Stimulated activated CD4-positive, alpha-beta T cell treated with anti-CD3 and anti-CD28 coated beads, Interleukin-1b, Interleukin-23, amount 100 ng/mL, for 4 hours (primary cell): Measurements from ENCODE around the gene RADX.
"Not testable (repeated sequence)": the region's sequence is repeated elsewhere in the genome, so short reads cannot be mapped to it uniquely, and the experiment has no call there.

Source experiments
- DNase-seq, 2 donors: peaks; one replicate each; pipeline ENCODE4 v3.0.0-alpha.2; 2020; ENCODE audit warnings: low read depth in 2 of 2

The RADX gene, protein sequence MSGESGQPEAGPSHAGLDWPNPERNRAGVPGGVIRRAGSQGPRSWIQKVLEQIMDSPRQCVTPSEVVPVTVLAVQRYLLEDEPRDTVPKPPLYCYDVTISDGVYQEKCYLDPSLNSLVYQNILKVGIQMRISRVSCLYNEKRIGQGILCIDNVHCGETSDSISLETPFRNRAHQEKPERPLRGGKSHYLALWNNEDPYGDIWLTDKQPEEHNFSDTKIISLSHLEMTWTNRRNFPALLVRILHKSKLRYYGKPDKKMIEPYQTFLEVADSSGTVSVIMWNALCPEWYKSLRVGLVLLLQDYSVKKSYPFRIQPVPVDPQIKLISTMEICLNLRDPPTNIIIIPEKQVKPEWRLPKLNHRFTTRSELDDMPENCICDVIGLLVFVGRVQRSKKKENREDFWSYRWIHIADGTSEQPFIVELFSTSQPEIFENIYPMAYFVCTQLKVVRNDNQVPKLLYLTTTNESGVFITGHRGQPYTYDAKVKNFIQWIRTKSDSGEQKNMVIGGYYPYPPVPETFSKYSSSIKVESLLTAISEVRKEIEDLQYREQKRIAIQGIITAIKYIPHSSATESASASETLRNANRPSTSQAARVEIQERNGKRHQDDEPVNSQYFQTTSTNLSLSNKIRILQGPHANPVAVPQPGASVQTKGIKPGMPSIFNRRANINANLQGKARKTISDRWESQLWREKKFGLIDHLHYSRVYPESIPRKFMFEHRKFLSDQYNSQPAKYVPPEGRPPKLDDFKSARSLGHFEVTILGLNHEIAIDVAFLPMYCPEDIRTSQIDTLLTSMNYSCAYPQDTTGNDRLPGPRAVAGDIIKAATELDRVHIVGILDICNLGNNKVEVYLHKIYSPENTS

DNA sequence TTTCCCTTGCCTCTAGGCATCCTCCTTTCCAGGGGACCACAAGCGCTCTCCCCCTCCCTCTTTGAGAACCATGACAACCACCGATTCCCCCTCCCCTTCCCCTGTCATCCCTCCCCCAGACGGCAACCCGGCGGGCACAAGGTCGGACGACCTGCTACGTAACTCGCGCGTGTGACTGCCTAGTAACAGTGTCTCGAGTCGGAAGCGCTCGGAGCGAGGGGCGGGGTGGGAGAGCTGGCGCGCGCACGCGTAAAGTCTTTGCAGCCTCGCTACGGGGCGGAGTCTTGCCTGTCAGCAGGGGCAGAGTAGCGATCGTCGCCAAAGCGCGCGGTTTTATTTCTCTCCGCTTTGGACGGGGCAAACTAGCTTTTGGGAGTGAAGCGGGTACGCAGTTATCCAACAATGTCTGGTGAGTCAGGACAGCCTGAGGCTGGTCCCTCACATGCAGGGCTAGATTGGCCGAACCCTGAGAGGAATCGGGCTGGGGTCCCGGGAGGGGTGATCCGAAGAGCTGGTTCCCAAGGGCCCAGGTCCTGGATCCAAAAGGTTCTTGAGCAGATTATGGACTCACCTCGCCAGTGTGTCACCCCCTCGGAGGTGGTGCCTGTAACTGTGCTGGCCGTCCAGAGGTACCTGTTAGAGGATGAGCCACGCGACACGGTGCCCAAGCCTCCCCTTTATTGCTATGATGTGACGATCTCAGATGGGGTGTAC lies at the start of gene RADX:
RADX (plus strand) TSS at position 300 of the 714 bp plus-strand sequence; CDS start at position 403, 103 bp downstream.
- DNase-seq = peak; percentile 70 to 74

DNA sequence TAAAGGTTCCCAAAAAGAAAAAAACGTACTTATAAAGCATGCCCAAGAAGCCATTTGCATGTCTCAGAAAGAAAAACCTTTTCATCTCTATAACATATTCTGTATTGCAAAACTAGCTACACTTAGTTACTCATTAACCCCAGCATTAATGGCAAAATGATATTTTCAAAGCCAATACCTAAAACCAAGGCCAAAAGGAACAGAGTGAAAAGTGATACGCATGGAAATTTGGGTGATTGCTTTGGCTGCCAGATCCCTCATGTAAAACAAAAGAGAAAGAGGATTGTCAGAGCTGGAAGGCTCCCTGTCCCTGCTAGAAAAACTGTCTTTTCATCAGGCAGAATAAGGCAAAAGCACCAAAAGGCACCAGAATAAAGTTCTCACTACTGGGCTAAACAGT lies 46.8 kb upstream of the RADX start:
- no peak for DNase-seq

DNA sequence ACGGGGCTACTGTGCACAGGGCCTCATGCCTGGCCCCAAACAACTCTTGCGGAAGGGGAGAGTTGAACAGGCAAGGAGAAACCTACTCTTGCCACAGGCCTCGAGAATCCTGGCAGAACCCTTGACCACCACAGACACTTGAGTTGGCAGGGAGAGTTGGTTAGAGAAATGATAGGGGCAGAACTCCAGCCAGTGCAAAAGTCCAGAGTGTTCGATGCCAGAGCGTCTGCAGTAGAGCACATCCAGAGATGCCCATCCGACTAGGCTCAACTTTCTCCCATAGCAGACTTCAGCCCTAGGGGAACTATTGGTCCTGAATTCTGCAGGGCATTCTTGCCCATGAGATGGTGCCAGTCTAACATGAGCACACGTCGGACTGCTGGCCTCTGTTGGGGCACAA lies 45.4 kb upstream of the RADX start:
- no peak for DNase-seq

DNA sequence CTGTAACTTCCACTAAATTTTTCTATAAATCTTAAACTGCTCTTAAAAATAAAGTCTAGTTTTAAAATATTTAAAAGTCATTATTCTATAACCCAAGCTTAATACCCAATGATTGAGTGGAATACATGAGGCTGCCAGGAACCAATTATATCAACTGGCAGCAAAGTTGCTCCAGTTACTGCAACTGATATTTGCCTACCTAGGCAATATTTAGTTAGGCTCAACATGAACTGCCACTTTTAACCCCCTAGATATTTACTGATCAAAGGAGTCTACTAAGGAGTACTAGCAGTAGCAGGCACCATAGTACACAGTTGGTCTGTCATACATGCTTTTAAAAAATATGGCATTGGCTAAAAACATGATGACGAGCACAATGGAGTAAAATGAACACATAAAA lies 29.9 kb upstream of the RADX start:
- DNase-seq = no peak

DNA sequence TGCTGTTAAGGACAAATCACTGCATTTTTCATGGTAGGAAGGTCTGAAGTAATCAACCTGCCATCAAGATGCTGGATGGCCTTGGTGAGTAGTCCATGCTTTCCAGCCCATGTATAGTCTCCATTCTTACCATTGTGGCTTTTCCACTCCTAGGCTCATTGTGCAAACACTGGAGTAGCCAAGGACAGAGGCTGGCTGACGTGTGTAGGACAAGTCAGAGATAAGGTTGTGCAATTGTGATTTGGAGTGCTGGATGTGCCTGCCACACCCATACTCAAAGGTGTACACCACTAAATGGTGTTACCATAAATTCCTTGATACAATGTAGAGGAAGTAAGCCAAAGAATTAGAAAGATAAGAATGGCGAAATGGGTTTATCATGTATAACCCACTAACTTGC lies 26.3 kb upstream of the RADX start:
- DNase-seq = no peak

DNA sequence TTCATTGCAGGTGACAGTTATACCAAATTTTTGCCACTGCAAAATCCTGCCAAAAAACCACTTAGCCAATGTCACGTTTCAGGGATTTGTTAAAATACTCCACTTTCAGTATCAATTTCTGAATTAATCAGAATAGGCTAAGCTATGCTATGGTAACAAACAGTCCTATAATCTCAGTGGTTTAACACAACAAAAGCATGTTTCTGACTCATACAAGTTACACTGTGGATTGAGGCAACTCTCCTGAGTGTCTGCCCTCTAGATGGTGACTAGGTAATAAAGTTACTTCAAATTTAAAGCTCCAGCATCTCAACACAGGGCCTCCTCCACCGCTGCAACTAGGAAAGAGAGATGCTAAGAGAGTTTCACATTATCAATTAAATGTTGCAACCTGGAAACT lies 23.0 kb upstream of the RADX start:
- no peak for DNase-seq

DNA sequence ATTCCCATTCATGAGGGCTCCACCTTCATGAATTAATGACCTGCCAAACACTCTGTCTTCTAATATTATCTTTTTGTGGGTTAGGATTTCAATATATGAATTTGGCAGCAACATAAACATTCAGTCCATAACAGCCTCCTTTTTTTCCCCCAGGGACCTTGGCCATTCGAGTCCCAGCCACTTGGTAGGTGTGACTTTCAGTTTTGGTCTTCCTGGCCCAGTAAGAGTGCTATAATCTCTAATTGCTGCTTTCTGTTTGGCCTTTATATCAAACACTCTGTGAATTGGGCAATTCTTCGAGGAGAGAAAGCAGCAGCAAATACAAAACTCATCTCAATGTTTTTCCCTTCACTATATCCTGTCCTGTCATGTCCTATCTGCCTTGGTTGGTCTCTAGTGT lies 12.4 kb upstream of the RADX start:
- no peak for DNase-seq

DNA sequence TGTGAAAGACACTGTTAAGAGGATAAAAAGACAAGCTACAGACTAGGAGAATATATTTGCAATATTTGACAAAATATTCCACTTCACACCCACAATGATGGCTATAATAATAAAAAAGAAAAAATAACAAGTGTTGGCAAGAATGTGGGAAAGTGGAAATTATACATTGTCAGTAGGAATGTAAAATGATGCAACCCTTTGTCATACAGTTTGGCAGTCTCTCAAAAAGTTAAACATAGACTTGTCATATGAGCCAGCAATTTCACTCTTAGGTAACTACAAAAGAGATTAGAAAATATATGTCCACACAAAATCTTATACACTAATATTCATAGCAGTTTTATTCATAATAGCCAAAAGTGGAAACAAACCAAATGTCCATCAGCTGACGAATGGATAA lies 5.2 kb upstream of the RADX start:
- DNase-seq = no peak

DNA sequence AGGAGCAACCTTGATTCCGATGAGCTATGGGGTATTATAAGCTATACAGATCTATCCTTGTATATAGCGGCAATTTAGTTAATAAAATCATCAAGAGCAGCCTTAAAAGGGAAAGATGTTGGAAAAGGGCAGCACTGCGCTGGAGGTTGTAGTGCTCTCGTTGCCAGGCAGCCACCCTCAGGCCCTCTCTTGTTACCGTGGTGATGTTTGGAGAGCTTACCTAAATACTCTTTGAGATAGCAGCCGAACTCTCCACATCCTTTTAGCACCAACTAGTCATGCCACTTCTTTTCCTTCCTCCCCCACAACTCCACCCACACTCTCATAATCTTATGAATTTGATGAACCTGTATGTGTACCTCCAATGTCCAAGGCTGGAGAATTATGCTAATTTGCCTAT lies 3.8 kb upstream of the RADX start:
- DNase-seq = no peak

DNA sequence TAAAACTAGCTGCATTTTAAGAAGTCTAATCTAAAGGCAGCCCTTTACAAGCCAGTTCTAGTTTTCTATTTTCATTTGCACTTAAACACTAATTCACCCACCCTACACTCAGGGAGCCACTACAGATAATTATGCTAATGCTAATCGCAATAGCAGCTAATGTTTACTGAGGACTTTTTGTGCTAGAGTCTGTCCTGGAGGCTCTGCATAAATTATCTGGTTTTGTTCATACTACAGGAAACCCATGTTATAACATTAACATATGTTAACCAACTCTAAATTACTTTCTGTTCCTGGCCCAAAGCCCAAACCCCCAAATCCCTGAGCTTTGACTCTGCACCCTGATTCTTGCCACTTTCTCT lies 480 bp upstream of the RADX start:
- DNase-seq = no peak

DNA sequence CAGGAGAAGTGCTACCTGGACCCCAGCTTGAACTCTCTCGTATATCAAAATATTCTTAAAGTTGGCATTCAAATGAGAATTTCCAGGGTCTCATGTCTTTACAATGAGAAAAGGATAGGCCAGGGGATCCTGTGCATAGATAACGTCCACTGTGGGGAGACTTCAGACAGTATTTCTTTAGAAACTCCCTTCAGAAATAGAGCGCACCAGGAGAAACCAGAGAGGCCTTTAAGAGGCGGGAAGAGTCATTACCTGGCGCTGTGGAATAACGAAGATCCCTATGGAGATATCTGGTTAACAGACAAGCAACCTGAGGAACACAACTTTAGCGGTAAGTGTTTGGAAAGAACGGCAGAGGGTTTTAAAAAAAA lies 600 bp downstream of the RADX start:
- DNase-seq = no peak

DNA sequence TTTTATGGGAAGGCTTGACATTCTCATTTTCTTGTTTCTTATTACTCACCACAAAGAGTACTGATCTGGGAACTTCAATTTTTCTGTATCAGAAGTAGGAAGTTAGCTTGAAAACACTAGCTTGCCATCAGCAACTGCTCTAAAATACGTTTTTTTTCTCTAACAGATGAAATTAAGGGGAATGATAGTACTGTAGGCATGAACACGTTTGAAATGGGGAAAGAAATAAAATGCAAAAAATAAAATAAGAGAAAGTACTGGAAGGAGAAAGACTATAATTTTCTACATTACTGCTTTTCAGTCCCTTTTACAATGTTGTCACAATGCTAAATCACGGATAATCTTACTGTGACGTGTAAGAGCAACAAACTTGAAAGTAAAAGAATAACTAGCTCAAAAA lies 1.5 kb downstream of the RADX start:
- no peak for DNase-seq

DNA sequence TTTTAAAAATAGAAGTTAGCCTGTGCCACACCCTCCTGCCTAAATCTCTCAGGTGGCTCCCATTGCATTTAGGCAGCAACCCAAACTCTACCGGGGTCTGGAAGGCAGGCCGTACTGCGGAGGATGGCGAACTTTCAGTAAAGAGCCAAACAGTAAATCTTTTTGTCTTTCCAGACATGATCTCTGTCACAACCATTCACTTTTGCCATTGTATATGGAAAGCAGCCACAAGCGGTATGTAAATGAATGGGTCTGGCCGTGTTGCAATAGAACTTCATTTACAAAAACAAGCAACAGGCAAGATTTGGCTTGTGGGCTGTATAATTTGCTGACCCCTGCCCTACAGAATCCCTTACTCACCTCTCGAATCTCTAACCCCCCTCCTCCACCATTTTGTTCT lies 3.3 kb downstream of the RADX start:
- no peak for DNase-seq

DNA sequence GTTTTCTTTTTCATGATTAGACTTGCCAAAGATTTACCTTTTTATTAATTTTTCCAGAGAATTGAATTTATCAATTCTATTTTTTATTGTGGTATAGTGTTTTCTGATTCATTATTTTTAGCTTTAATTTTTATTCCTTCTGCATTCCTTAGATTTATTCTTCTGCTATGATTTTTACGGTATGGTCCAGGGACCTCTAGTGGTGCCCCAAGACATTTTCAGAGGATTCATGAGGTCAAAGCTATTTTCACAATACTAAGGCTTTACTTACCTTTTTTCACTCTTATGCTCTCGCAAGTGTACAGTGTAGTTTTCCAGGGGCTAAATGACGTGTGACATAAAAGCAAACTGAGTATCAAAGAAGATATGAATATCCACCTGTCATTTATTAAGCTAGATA lies 8.0 kb downstream of the RADX start:
- no peak for DNase-seq

DNA sequence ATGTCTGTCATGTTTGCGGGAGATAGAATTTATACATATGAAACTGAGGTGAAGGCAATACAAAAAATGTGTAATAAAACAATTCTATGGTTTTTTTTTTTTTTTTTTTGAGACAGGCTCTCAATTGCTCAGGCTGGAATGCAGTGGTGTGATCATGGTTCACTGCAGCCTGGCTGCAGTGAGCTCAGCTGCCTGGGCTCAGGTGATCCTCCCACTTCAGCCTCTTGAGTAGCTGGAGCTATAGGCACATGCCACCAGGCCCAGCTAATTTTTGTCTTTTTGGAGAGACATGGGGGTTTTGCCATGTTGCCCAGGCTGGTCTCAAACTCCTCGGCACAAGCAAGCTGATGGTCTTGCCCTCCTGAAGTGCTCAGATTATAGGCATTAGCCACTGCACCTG lies 10.1 kb downstream of the RADX start:
- DNase-seq = no peak

DNA sequence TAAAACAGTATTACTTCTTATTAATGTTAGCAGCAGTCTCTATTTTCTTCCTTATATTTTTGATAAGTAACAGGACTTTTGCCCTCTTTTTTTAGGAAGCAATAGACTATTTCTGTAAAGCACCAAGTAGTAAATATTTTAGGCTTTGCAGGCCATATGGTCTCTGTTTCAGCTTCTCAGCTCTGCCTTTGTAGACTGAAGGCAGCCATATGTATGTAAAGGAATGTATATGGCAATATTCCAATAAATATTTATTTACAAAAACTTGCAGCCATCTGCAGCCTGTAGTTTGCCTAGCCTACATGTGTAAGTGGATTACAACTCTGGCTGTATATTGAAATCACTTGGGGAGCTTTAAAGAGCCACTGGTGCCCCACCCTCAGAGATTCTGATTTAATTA lies 15.0 kb downstream of the RADX start:
- no peak for DNase-seq

DNA sequence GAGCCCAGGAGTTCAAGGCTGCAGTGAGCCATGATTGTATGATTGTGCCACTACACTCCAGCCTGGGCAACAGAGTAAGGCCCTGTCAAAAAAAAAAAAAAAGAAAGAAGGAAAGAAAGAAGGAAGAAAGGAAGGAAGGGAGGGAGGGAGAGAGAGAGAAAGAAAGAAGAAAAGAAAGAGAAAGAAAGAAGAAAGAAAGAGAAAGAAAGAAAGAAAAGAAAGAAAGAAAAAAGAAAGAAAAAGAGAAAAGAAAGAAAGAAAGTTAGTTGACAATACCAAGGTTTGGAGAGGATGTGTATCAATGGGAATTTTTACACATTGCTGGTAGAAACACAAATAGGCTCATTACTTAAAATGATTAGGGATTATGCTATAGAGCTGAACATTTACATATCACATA lies 19.8 kb downstream of the RADX start:
- DNase-seq = no peak

DNA sequence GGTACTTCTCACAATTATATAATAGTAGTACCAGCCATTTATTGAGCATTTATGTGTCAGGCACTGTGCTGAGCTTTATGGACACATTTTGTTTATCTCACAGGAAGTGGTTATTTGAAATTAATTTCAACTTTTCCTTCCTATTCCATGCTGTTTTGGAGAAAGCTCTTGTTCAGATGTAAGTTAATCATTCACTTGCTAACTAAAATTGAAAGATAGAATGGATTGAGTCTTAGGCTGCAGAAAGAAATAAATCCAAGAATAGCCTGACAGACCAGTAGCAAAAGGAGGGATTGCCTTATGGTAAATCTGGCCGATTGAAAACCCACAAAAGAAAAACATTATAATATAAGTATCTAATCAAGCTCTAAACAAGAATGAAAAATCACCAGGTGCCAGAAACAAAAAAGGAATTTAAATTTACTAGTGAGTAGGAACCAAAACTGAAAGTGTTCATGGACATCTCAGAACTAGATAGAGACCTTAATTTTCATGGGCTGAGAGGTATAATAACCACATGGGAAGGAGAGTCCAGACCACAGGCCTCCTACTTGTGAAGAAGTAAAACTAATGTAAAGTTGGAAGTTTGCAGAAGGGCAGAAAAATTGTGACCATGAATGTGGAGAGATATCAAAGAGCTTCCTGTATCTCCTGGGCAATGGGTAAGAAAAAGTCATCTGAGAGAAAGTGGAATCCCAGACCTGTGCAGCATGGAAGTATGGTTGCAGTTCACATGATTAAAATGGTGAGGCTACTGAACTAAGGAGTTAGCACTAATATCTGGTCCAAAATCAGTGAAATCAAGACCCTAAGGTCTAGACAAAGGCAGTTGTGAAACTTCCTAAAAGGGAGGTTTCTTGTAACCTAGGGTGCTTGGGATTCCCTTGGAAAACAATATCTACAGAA lies 38.0 kb downstream of the RADX start:
- DNase-seq = no peak

DNA sequence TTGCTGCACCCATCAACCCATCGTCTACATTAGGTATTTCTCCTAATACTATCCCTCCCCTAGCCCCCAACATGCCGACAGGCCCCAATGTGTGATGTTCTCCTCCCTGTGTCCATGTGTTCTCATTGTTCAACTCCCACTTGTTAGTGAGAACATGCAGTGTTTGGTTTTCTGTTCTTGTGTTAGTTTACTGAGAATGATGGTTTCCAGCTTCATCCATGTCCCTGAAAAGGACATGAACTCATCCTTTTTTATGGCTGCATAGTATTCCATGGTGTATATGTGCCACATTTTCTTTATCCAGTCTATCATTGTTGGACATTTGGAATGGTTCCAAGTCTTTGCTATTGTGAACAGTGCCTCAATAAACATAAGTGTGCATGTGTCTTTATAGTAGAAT lies 41.8 kb downstream of the RADX start:
- DNase-seq = not testable (repeated sequence)

DNA sequence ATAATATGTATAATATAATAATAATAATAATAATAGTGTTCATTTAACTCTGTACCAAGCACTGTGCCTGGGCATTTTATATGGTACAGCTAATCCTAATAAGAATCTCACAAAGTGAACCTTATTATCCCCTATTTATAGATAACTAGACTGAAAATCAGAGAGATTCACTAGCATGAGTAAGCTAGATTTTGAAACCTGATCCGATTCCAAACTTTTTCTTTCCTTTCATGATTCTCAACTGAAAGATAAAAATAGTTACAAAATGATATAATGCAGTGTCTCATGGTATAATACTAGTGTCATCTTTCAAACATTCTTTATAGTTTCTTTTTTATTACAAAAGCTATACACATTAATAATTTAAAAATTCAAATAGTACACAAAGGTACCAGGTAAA lies 58.9 kb downstream of the RADX start:
- no peak for DNase-seq

DNA sequence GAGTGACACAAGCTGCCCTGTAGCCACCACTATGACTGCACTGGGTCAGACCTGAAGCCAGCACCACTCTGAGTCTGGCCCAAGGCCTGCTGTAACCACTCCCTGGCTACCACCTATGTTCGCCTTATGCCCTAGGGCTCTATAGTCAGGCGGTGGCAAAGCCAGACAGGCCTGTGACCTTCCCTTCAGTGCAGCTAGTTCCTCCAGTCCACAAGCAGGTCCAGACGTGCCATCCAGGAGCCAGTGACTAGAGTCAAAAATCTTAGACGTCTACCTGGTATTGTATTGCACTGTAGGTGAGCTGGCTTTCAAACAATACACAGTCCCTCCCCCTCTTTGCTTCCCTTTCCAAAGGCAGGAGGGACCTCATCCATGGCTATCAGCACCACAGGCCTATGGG lies 60.7 kb downstream of the RADX start:
- DNase-seq = no peak

DNA sequence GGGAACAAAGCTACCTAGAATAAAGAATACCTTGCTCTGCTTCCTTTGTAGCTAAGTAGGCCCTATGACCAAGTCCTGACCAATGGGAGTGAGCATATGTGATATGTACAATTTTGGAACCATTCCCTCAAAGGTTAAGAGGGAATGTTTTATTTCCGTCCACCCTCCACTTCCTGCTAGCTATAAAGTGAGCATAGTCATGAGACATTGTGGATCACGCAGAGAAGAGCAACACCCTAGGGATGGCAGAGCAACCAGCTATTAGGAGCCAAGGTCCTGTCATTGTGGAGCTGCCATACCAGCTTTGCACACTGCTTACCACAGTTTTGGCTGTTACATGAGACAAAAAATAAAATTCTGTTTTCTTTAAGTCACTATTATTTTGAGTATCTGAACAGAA lies 68.9 kb downstream of the RADX start:
- DNase-seq = no peak
